Muscle layer of duodenum (tissue), 2 donors: ENCODE data around the gene RFX3.

Experiments
- H3K27ac ChIP-seq: one replicate; pipeline ENCODE4 v1.7.0; 2013; ENCODE audit warnings: mild to moderate bottlenecking, low read length
- H3K27me3 ChIP-seq: one replicate; pipeline ENCODE4 v1.7.0; 2013; ENCODE audit warnings: low read depth, mild to moderate bottlenecking, control low read depth, low read length
- H3K36me3 ChIP-seq, 2 donors: one replicate each; pipeline ENCODE4 v1.7.0; 2013; ENCODE audit warnings: low read length in 2 of 2, control low read depth in 1 of 2, mild to moderate bottlenecking in 1 of 2; ENCODE audit not compliant: insufficient read depth in 2 of 2, control insufficient read depth in 1 of 2
- H3K4me1 ChIP-seq, 2 donors: one replicate each; pipeline ENCODE4 v1.7.0; 2013; ENCODE audit warnings: low read length in 2 of 2, mild to moderate bottlenecking in 2 of 2, control low read depth in 1 of 2, moderate library complexity in 1 of 2; ENCODE audit not compliant: insufficient read depth in 2 of 2, control insufficient read depth in 1 of 2
- H3K4me3 ChIP-seq, 2 donors: one replicate each; pipeline ENCODE4 v1.7.0; 2013; ENCODE audit warnings: low read length in 2 of 2, low read depth in 1 of 2, mild to moderate bottlenecking in 1 of 2
- H3K9me3 ChIP-seq, 2 donors: one replicate each; pipeline ENCODE4 v1.7.0; 2013; ENCODE audit warnings: low read length in 2 of 2, control low read depth in 1 of 2, mild to moderate bottlenecking in 1 of 2; ENCODE audit not compliant: control insufficient read depth in 1 of 2
- donor health status: healthy.

RFX3 gene

GRCh38 chr9:3271157-3271556, 254.6 kb downstream of the RFX3 start:
- Histone ChIP-seq H3K27ac (no peak overlapping the region), H3K27me3 (no peaks in the 10 kb centered on the region), H3K9me3 (no peaks in the 10 kb centered on the region), H3K36me3 (peaks cover 3 to 25% of the 10 kb centered on the region in 2 donors), H3K4me3 (no peak overlapping the region), H3K4me1 (no peaks in the 10 kb centered on the region)

GRCh38 chr9:3268223-3268622, 257.6 kb downstream of the RFX3 start:
- no peak overlapping the region for H3K4me3 ChIP-seq
- no peaks in the 10 kb centered on the region for H3K4me1 ChIP-seq
- H3K36me3 ChIP-seq: peaks cover 3 to 17% of the 10 kb centered on the region in 2 donors
- no peaks in the 10 kb centered on the region for H3K27me3 ChIP-seq
- no peak overlapping the region for H3K27ac ChIP-seq
- no peaks in the 10 kb centered on the region for H3K9me3 ChIP-seq

GRCh38 chr9:3263698-3264097, 262.1 kb downstream of the RFX3 start:
- Histone ChIP-seq H3K4me1 (no peaks in the 10 kb centered on the region), H3K4me3 (no peak overlapping the region), H3K27ac (no peak overlapping the region), H3K27me3 (no peaks in the 10 kb centered on the region), H3K9me3 (no peaks in the 10 kb centered on the region), H3K36me3 (peaks cover 7 to 9% of the 10 kb centered on the region in 2 donors)

- Histone ChIP-seq H3K9me3 (no peaks in the 10 kb centered on the region), H3K27me3 (no peaks in the 10 kb centered on the region), H3K27ac (no peak overlapping the region)
These were observed 262.8 kb downstream of the RFX3 start for GRCh38 chr9:3262826-3263529.

GRCh38 chr9:3261484-3261883, 264.3 kb downstream of the RFX3 start:
- Histone ChIP-seq H3K36me3 (peaks cover 12 to 13% of the 10 kb centered on the region in 2 donors), H3K27ac (no peak overlapping the region), H3K4me1 (no peaks in the 10 kb centered on the region), H3K9me3 (no peaks in the 10 kb centered on the region), H3K4me3 (no peak overlapping the region), H3K27me3 (no peaks in the 10 kb centered on the region)

More at GRCh38 chr9:3262826-3263529, 262.8 kb downstream of the RFX3 start:
- no peak overlapping the region for H3K4me3 ChIP-seq
- no peaks in the 10 kb centered on the region for H3K4me1 ChIP-seq
- H3K36me3 ChIP-seq: peaks cover 7 to 9% of the 10 kb centered on the region in 2 donors

- Histone ChIP-seq H3K27me3 (no peaks in the 10 kb centered on the region), H3K27ac (no peak overlapping the region), H3K36me3 (peaks cover 16 to 37% of the 10 kb centered on the region in 2 donors), H3K4me3 (no peak overlapping the region), H3K9me3 (no peaks in the 10 kb centered on the region), H3K4me1 (no peaks in the 10 kb centered on the region)
These were observed 269.1 kb downstream of the RFX3 start for GRCh38 chr9:3256571-3257330.

GRCh38 chr9:3251309-3251708, 274.5 kb downstream of the RFX3 start:
- H3K27ac ChIP-seq: no peak overlapping the region
- no peaks in the 10 kb centered on the region for H3K27me3 ChIP-seq
- H3K4me1 ChIP-seq: no peaks in the 10 kb centered on the region
- no peaks in the 10 kb centered on the region for H3K9me3 ChIP-seq
- H3K4me3 ChIP-seq: no peak overlapping the region
- H3K36me3 ChIP-seq: peaks cover 9 to 45% of the 10 kb centered on the region in 2 donors

GRCh38 chr9:3250741-3251140, 275.1 kb downstream of the RFX3 start:
- Histone ChIP-seq H3K27ac (no peak overlapping the region), H3K36me3 (peaks cover 8 to 44% of the 10 kb centered on the region in 2 donors), H3K27me3 (no peaks in the 10 kb centered on the region), H3K4me3 (no peak overlapping the region), H3K9me3 (no peaks in the 10 kb centered on the region), H3K4me1 (no peaks in the 10 kb centered on the region)

GRCh38 chr9:3247211-3247610, 278.6 kb downstream of the RFX3 start:
- H3K4me1 ChIP-seq: no peaks in the 10 kb centered on the region
- H3K9me3 ChIP-seq: no peaks in the 10 kb centered on the region
- no peaks in the 10 kb centered on the region for H3K27me3 ChIP-seq
- H3K27ac ChIP-seq: no peak overlapping the region
- peaks cover 0 to 21% of the 10 kb centered on the region in 2 donors for H3K36me3 ChIP-seq
- H3K4me3 ChIP-seq: no peak overlapping the region

- no peak overlapping the region for H3K27ac ChIP-seq
- no peak overlapping the region for H3K4me3 ChIP-seq
- no peaks in the 10 kb centered on the region for H3K27me3 ChIP-seq
- no peaks in the 10 kb centered on the region for H3K4me1 ChIP-seq
- peaks cover 0 to 17% of the 10 kb centered on the region in 2 donors for H3K36me3 ChIP-seq
- H3K9me3 ChIP-seq: no peaks in the 10 kb centered on the region
These were observed 279.6 kb downstream of the RFX3 start for GRCh38 chr9:3246241-3246640.

GRCh38 chr9:3244963-3245653, 280.7 kb downstream of the RFX3 start:
- Histone ChIP-seq H3K4me3 (no peak overlapping the region), H3K36me3 (peaks cover 0 to 17% of the 10 kb centered on the region in 2 donors), H3K9me3 (no peaks in the 10 kb centered on the region)

More at GRCh38 chr9:3244963-3245653, 280.7 kb downstream of the RFX3 start:
- H3K27ac ChIP-seq: no peak overlapping the region
- no peaks in the 10 kb centered on the region for H3K4me1 ChIP-seq
- H3K27me3 ChIP-seq: no peaks in the 10 kb centered on the region
